Measurements from ENCODE around the gene MAST4.

GRCh38 chr5:66826696-66827095 is 230.5 kb downstream of the MAST4 start:
- TF ChIP-seq CTCF (IDR thresholded peaks at IDR 0.05) (no peak), EZH2 (IDR thresholded peaks at IDR 0.05; ENCODE audit: borderline replicate concordance, insufficient read depth, low read depth, low read length, poor library complexity, severe bottlenecking) (no peak)

All from B cell (primary cell).